ENCODE measurements around the gene RFX3.

DNA sequence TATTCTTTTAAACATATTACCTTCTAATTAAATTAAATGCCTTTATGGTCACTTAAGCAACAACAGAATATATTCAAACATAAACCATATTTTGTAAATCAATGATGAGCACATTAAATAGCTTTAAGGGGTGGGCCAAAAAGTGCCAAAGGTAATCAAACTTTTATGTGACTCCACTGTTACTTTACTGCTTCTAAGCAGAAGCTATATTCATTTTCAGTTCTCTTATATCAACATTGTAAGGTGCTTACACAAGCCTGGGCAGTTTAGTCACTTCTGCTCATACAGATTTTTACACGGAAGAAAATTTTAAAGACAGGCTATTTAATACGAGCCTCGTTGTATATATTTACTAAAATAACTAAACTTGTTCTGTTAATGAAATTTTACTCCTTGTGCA is 29.9 kb downstream of the RFX3 start:
- TF ChIP-seq, protein P1, sequence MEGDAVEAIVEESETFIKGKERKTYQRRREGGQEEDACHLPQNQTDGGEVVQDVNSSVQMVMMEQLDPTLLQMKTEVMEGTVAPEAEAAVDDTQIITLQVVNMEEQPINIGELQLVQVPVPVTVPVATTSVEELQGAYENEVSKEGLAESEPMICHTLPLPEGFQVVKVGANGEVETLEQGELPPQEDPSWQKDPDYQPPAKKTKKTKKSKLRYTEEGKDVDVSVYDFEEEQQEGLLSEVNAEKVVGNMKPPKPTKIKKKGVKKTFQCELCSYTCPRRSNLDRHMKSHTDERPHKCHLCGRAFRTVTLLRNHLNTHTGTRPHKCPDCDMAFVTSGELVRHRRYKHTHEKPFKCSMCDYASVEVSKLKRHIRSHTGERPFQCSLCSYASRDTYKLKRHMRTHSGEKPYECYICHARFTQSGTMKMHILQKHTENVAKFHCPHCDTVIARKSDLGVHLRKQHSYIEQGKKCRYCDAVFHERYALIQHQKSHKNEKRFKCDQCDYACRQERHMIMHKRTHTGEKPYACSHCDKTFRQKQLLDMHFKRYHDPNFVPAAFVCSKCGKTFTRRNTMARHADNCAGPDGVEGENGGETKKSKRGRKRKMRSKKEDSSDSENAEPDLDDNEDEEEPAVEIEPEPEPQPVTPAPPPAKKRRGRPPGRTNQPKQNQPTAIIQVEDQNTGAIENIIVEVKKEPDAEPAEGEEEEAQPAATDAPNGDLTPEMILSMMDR (IDR thresholded peaks at IDR 0.05; ENCODE audit: low read length) = no peak
- TF ChIP-seq EZH2 (optimal IDR thresholded peaks at IDR 0.05; ENCODE audit: low read depth, low read length) = no peak

Data from MM.1S (cell line).